ENCODE data around the gene MYH6. TPM values are rescaled to one million over a fixed set of nuclear protein-coding genes. Genes with fewer than 3 reads are reported as not detected.

MYH6 gene
- total RNA-seq, 1 experiment from 2014 or later = not detected

DNA sequence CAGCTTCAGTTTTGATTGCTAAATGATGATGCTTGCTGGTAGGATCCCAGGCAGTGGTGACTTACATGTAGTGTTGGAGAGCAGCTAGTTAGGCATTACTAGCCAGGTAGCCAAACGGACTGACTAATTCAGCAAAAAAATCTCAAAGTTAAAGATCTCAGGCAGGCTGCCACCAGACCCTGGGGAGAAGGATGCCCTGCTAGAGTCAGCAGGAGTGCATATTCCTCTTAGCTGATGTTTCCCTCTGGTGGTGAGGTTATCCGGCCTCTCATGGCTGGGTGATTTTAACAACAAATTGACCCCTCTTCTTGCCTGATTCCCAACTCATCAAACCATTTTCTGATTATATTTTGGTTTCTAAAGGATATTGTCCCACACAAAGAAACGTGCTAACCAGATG is 45.9 kb downstream of the MYH6 start:
- BruUV-seq (replicated peaks) = no TSS peak
- ATAC-seq (no peak), DNase-seq (ENCODE audit: low read depth, low spot score) (no peak)
- in situ Hi-C loops (cut with HindIII; ENCODE audit: low pct_unique_long_range_greater_than_20kb, low sequenced_read_pairs) = no loop called here
- H3K4me3 ChIP-seq (ENCODE audit: low read depth in 2 of 2, low read length in 2 of 2) = no peak overlapping the region
- H3K36me3 ChIP-seq (ENCODE audit: control insufficient read depth, insufficient read depth, low read length) = no peaks in the 10 kb centered on the region
- no peaks in the 10 kb centered on the region for H3K4me1 ChIP-seq (ENCODE audit: control insufficient read depth, insufficient read depth, low read length)
- no peak for TF ChIP-seq TCF7L2 (IDR thresholded peaks at IDR 0.05; ENCODE audit: low read depth, low read length)
- no peak; the same call in 1 of the 2 replicates for TF ChIP-seq CTCF (IDR thresholded peaks at IDR 0.05)
- TF ChIP-seq POLR2AphosphoS5 (IDR thresholded peaks at IDR 0.05; ENCODE audit: low read depth, low read length) = no peak
- no peak for TF ChIP-seq SIN3A (IDR thresholded peaks at IDR 0.05; ENCODE audit: borderline replicate concordance, insufficient read depth, low read depth, low read length)
- TF ChIP-seq REST (IDR thresholded peaks at IDR 0.05; ENCODE audit: insufficient read depth in 1 of 2, low read depth in 2 of 2, low read length in 1 of 2) = no peak
- no peaks in the 10 kb centered on the region; the same call in 1 of the 2 replicates for H3K27me3 ChIP-seq (ENCODE audit: control insufficient read depth, insufficient read depth, low read length)
- POLR2A ChIA-PET = interaction anchor here (0.6 kb wide), 1 partner anchor 427 kb away, joined by 6 read pairs; no protein-coding TSS in a partner anchor
- intact Hi-C loops (cut with micrococcal nuclease; ENCODE audit: unreplicated experiment) = no loop called here
- no peaks in the 10 kb centered on the region for H3K9me3 ChIP-seq (ENCODE audit: control insufficient read depth, insufficient read depth, low read depth, low read length)
- CTCF ChIA-PET = interaction anchor here (1.0 kb wide), 1 partner anchor 55 kb away, joined by 3 read pairs; the partner anchor contains the start of gene BCL2L2
- no peak overlapping the region for H3K27ac ChIP-seq (ENCODE audit: low read length)

DNA sequence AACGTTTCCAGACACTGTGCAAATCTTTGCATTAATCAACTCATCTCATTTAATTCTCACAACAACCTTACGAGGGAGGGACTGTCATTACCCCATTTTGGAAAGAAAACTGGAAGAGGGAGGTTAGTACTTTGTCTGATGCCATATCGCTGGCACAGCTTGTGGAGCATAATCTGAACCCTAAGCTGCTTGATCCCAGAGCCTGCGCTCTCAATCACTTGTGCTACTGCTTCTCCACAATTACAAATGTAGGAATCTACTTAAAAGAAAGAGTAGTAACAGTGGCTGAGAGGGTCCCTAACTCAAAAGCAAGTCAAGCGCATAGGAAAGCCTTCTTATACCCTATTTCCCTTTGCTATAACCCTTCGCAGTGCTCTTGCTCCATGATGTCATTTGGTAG is 46.3 kb downstream of the MYH6 start:
- ChIA-PET CTCF (interaction anchor here (1.0 to 1.5 kb wide), 2 partner anchors 18 to 55 kb away, joined by 3 to 7 read pairs; partner anchors contain the start of gene BCL2L2), POLR2A (interaction anchor here (0.6 kb wide), 1 partner anchor 427 kb away, joined by 6 read pairs; no protein-coding TSS in a partner anchor)
- H3K36me3 ChIP-seq (ENCODE audit: control insufficient read depth, insufficient read depth, low read length) = no peaks in the 10 kb centered on the region
- in situ Hi-C loops (cut with HindIII; ENCODE audit: low pct_unique_long_range_greater_than_20kb, low sequenced_read_pairs) (no loop called here), intact Hi-C loops (cut with micrococcal nuclease; ENCODE audit: unreplicated experiment) (no loop called here)
- DNase-seq (ENCODE audit: low read depth, low spot score) = no peak
- no peak overlapping the region for H3K27ac ChIP-seq (ENCODE audit: low read length)
- BruUV-seq (replicated peaks) = no TSS peak
- TF ChIP-seq TCF7L2 (IDR thresholded peaks at IDR 0.05; ENCODE audit: low read depth, low read length) (no peak), REST (IDR thresholded peaks at IDR 0.05; ENCODE audit: insufficient read depth in 1 of 2, low read depth in 2 of 2, low read length in 1 of 2) (no peak), SIN3A (IDR thresholded peaks at IDR 0.05; ENCODE audit: borderline replicate concordance, insufficient read depth, low read depth, low read length) (no peak), CTCF (IDR thresholded peaks at IDR 0.05) (no peak), POLR2AphosphoS5 (IDR thresholded peaks at IDR 0.05; ENCODE audit: low read depth, low read length) (no peak)
- H3K27me3 ChIP-seq (ENCODE audit: control insufficient read depth, insufficient read depth, low read length) = no peaks in the 10 kb centered on the region; the same call in 1 of the 2 replicates
- H3K4me1 ChIP-seq (ENCODE audit: control insufficient read depth, insufficient read depth, low read length) = no peaks in the 10 kb centered on the region
- ATAC-seq = no peak
- H3K4me3 ChIP-seq (ENCODE audit: low read depth in 2 of 2, low read length in 2 of 2) = no peak overlapping the region
- H3K9me3 ChIP-seq (ENCODE audit: control insufficient read depth, insufficient read depth, low read depth, low read length) = no peaks in the 10 kb centered on the region
